AG04449 (cell line): ENCODE data around the gene MYCBPAP.

ENCODE experiments used
- CTCF ChIA-PET: fragments of 350-600 bp; formaldehyde crosslinking; extraction: SDS; loops from one replicate; lab custom pipeline; 2021; ENCODE audit warnings: antibody characterized with exemption; lab: Yijun Ruan, JAX
- POLR2A ChIA-PET: fragments of 400-600, 350-600 bp; formaldehyde crosslinking; extraction: SDS; loops from one replicate; lab custom pipeline; 2020; ENCODE audit warnings: antibody characterized with exemption, inconsistent platforms; lab: Yijun Ruan, JAX
- DNase-seq: peaks from one replicate; pipeline ENCODE4 v3.0.0-alpha.2; 2010; ENCODE audit warnings: low read depth, low spot score
- H3K4me3 ChIP-seq: 2 replicates; pipeline ENCODE4 v1.5.1; 2011; ENCODE audit warnings: low read depth, mild to moderate bottlenecking, control low read depth, low read length
- CTCF ChIP-seq: IDR thresholded peaks from one replicate; pipeline ENCODE4 v1.5.1; 2011; ENCODE audit warnings: mild to moderate bottlenecking, moderate library complexity, low read length, control low read depth, inconsistent platforms; ENCODE audit not compliant: insufficient read depth; ENCODE audit errors: missing control alignments

The MYCBPAP gene

GRCh38 chr17:50467114-50467854 lies 41.0 kb upstream of the MYCBPAP start:
- ChIA-PET CTCF (interaction anchor here (1.3 to 1.8 kb wide), 4 partner anchors 9 to 34 kb away, joined by 3 to 12 read pairs (median 4); partner anchors contain the start of gene RSAD1), POLR2A (interaction anchor here (0.6 kb wide), 1 partner anchor 25 kb away, joined by 3 read pairs; no protein-coding TSS in a partner anchor)
- TF ChIP-seq CTCF, result no peak
- no peak overlapping the region for H3K4me3 ChIP-seq
- no peak for DNase-seq

GRCh38 chr17:50467855-50468303 lies 40.4 kb upstream of the MYCBPAP start:
- DNase-seq, result no peak
- ChIA-PET POLR2A (interaction anchor here (0.6 kb wide), 1 partner anchor 25 kb away, joined by 3 read pairs; no protein-coding TSS in a partner anchor), CTCF (interaction anchor here (1.3 to 1.8 kb wide), 4 partner anchors 9 to 35 kb away, joined by 3 to 12 read pairs (median 4); partner anchors contain the start of gene RSAD1)
- TF ChIP-seq CTCF, result no peak
- H3K4me3 ChIP-seq, result no peak overlapping the region

- TF ChIP-seq CTCF, result no peak
- DNase-seq, result no peak
- ChIA-PET POLR2A (no interaction called here), CTCF (interaction anchor here (0.6 to 1.8 kb wide), 6 partner anchors 8 to 71 kb away, joined by 3 to 12 read pairs (median 4); partner anchors contain the start of genes LRRC59 and RSAD1)
- peak within 1 kb of the TSS; percentile 34 for H3K4me3 ChIP-seq
These were observed 39.7 kb upstream of the MYCBPAP start, which contains the start of gene CHAD for GRCh38 chr17:50468304-50469207. Gene CHAD (minus strand): TSS chr17:50468880. CDS start chr17:50468813, 67 bp downstream.

GRCh38 chr17:50469208-50469605 lies 39.0 kb upstream of the MYCBPAP start:
- POLR2A ChIA-PET, result no interaction called here
- TF ChIP-seq CTCF, result no peak
- CTCF ChIA-PET, result interaction anchor here (1.1 to 1.9 kb wide), 3 partner anchors 9 to 36 kb away, joined by 3 to 8 read pairs (median 5); no protein-coding TSS in a partner anchor
- peak overlapping the region; percentile 34 for H3K4me3 ChIP-seq
- no peak for DNase-seq

- no peak for TF ChIP-seq CTCF
- no peak for DNase-seq
- ChIA-PET POLR2A (no interaction called here), CTCF (interaction anchor here (1.1 to 1.9 kb wide), 2 partner anchors 8 to 9 kb away, joined by 5 to 8 read pairs; no protein-coding TSS in a partner anchor)
- H3K4me3 ChIP-seq, result no peak overlapping the region
These were observed 38.5 kb upstream of the MYCBPAP start for GRCh38 chr17:50469671-50470305.
